Endothelial cell of umbilical vein (primary cell): ENCODE measurements around the gene LSM6. TPM values are rescaled to one million over a fixed set of nuclear protein-coding genes. Genes with fewer than 3 reads are reported as not detected.

Experiments
- BruUV-seq: library from RNA; stranded (reverse); fragments of 400-500 nt; replicated peaks from 2 replicates; lab custom pipeline; 2021; lab: Mats Ljungman, UMichigan
- CTCF ChIA-PET: fragments of 300-600, 350-600 bp; sonication (Branson Sonifier 250); formaldehyde crosslinking; loops from one replicate; lab custom pipeline; 2021; ENCODE audit warnings: antibody characterized with exemption, inconsistent platforms; lab: Charles Lee
- POLR2A ChIA-PET: fragments of 300-600, 350-600 bp; sonication (Branson Sonifier 250); formaldehyde crosslinking; loops from one replicate; lab custom pipeline; 2021; ENCODE audit warnings: antibody characterized with exemption, inconsistent platforms; lab: Charles Lee
- DNase-seq: peaks from one replicate; pipeline ENCODE4 v3.0.0-alpha.2; 2011; ENCODE audit warnings: low read depth, low spot score
- FAIRE-seq: peaks from 2 replicates; lab custom pipeline; 2011; peaks lifted over from hg19 to GRCh38; lab: Jason Lieb, UNC
- H2AFZ ChIP-seq: 2 replicates; pipeline ENCODE4 v1.6.0; 2012; ENCODE audit warnings: low read depth, low read length, control low read depth, inconsistent platforms
- H3K27ac ChIP-seq: 2 replicates; pipeline ENCODE4 v1.5.1; 2011; ENCODE audit warnings: low read depth, mild to moderate bottlenecking, control low read depth, low read length, moderate library complexity; ENCODE audit not compliant: insufficient read depth
- H3K27me3 ChIP-seq, 2 experiments: 2 replicates each; pipeline versions ENCODE4 v1.6.0 to v1.6.1; 2011; ENCODE audit warnings: low read length in 2 of 2, mixed read lengths in 1 of 2; ENCODE audit not compliant: control insufficient read depth in 2 of 2, insufficient read depth in 2 of 2
- H3K36me3 ChIP-seq, 2 experiments: 2 replicates in 1 of 2; 3 replicates in 1 of 2; pipeline ENCODE4 v1.5.1; 2011; ENCODE audit warnings: low read length in 2 of 2, mild to moderate bottlenecking in 1 of 2, moderate library complexity in 1 of 2; ENCODE audit not compliant: control insufficient read depth in 2 of 2, insufficient read depth in 2 of 2; ENCODE audit errors: extremely low read depth in 1 of 2
- H3K4me1 ChIP-seq: 3 replicates; pipeline ENCODE4 v1.5.1; 2011; ENCODE audit warnings: mild to moderate bottlenecking, low read length; ENCODE audit not compliant: control insufficient read depth, insufficient read depth; ENCODE audit errors: extremely low read depth
- H3K4me2 ChIP-seq: 2 replicates; pipeline ENCODE4 v1.6.1; 2011; ENCODE audit warnings: low read length, control low read depth, mixed read lengths; ENCODE audit not compliant: insufficient read depth
- H3K4me3 ChIP-seq, 3 experiments: fragments of 200-600 bp in 1 of 3; sonication (generic), shearing (Covaris generic) in 1 of 3; replicated peaks in 1 of 3; 2 replicates each; pipeline ENCODE4 v1.5.1; 2011 to 2016; ENCODE audit warnings: control low read depth in 3 of 3, low read length in 3 of 3, mild to moderate bottlenecking in 2 of 3, inconsistent platforms in 1 of 3, low read depth in 1 of 3, moderate library complexity in 1 of 3; ENCODE audit not compliant: insufficient read depth in 1 of 3
- H3K79me2 ChIP-seq: 2 replicates; pipeline ENCODE4 v1.6.0; 2012; ENCODE audit warnings: low read length, inconsistent platforms; ENCODE audit not compliant: control insufficient read depth, insufficient read depth
- H3K9ac ChIP-seq: replicated peaks from 2 replicates; pipeline ENCODE3; 2011; ENCODE audit warnings: low read length, control low read depth; ENCODE audit not compliant: insufficient read depth; ENCODE audit errors: extremely low read depth
- H3K9me1 ChIP-seq: replicated peaks from 3 replicates; pipeline ENCODE4 v1.6.0; 2011; ENCODE audit warnings: mild to moderate bottlenecking, low read length; ENCODE audit not compliant: control insufficient read depth, insufficient read depth; ENCODE audit errors: extremely low read depth
- H3K9me3 ChIP-seq: replicated peaks from 2 replicates; pipeline ENCODE4 v1.5.1; 2012; ENCODE audit warnings: low read length, inconsistent platforms; ENCODE audit not compliant: control insufficient read depth, insufficient read depth
- H4K20me1 ChIP-seq: replicated peaks from 2 replicates; pipeline ENCODE3; 2011; ENCODE audit warnings: mild to moderate bottlenecking, low read length; ENCODE audit not compliant: control insufficient read depth, insufficient read depth; ENCODE audit errors: extremely low read depth
- EZH2 ChIP-seq: IDR thresholded peaks from 2 replicates; pipeline ENCODE4 v1.6.1; 2012; ENCODE audit warnings: borderline replicate concordance, low read depth, mild to moderate bottlenecking, moderate library complexity, low read length, inconsistent platforms; ENCODE audit not compliant: severe bottlenecking
- FOS ChIP-seq: IDR thresholded peaks from 2 replicates; pipeline ENCODE4 v1.6.1; 2011; ENCODE audit warnings: mild to moderate bottlenecking, low read length, moderate library complexity, borderline replicate concordance; ENCODE audit not compliant: insufficient read depth
- GATA2 ChIP-seq: IDR thresholded peaks from 2 replicates; pipeline ENCODE4 v1.7.0; 2011; ENCODE audit warnings: low read depth, mild to moderate bottlenecking, moderate library complexity, mixed read lengths, low read length; ENCODE audit not compliant: insufficient read length, insufficient read depth
- JUN ChIP-seq: IDR thresholded peaks from 2 replicates; pipeline ENCODE4 v1.6.1; 2011; ENCODE audit warnings: borderline replicate concordance, low read depth; ENCODE audit not compliant: insufficient read length, insufficient read depth
- MAX ChIP-seq: IDR thresholded peaks from 2 replicates; pipeline ENCODE4 v1.6.1; 2011; ENCODE audit not compliant: insufficient read depth, insufficient read length
- MYC ChIP-seq: IDR thresholded peaks from one replicate; pipeline ENCODE4 v1.6.1; 2011; ENCODE audit warnings: mild to moderate bottlenecking, low read depth, low read length
- POLR2A ChIP-seq: IDR thresholded peaks from 2 replicates; pipeline ENCODE4 v1.6.1; 2012; ENCODE audit warnings: low read depth, mild to moderate bottlenecking, control low read depth, low read length
- POLR2AphosphoS5 ChIP-seq: IDR thresholded peaks from 2 replicates; pipeline ENCODE4 v1.6.1; 2012; ENCODE audit warnings: low read depth, mild to moderate bottlenecking, control low read depth, low read length, moderate library complexity; ENCODE audit not compliant: insufficient read depth
- dilution Hi-C: fragments of 300-500 bp; cut with MboI; formaldehyde crosslinking; loops from one replicate; pipeline ENCODE4 v1.15.0; 2019; ENCODE audit warnings: low sequenced_read_pairs; ENCODE audit not compliant: extremely low pct_ligation_motif_present
- intact Hi-C: fragments of 100-400 bp; cut with micrococcal nuclease; formaldehyde crosslinking; loops from one replicate; pipeline ENCODE4 v1.10.0; 2022
- polyA plus RNA-seq, 4 experiments: library from polyadenylated mRNA; depleted of rRNA in 3 of 4; stranded (reverse) in 3 of 4; unstranded in 1 of 4; fragments of >200 nt; gene quantifications; 2 replicates each; pipeline versions ENCODE4 v1.2.1 to v1.2.3, GENCODE V29; 2011 to 2012; ENCODE audit warnings: missing spikeins in 1 of 4
- total RNA-seq: library from RNA; stranded (reverse); gene quantifications from 2 replicates; pipeline ENCODE4 v1.2.3, GENCODE V29; 2021
- TF ChIP-seq, protein P1 (sequence below), 2 donors: IDR thresholded peaks; 1 replicate in 1 of 2; 2 replicates in 1 of 2; pipeline ENCODE4 v1.5.1; 2011; ENCODE audit warnings: low read length in 2 of 2, mild to moderate bottlenecking in 2 of 2, moderate library complexity in 2 of 2, control low read depth in 1 of 2, inconsistent platforms in 1 of 2, low read depth in 1 of 2; ENCODE audit not compliant: insufficient read depth in 1 of 2; ENCODE audit errors: extremely low read depth in 1 of 2

LSM6 gene
- total and polyA plus RNA-seq, 2 donors (not counting 3 experiments of a cell fraction or from before 2014, with no cell fraction given), result 20.3 to 43.1 TPM

GRCh38 chr4:146207410-146207809 lies 31.9 kb downstream of the LSM6 start:
- BruUV-seq, result no TSS peak
- ChIA-PET CTCF (no interaction called here), POLR2A (no interaction called here)
- Histone ChIP-seq H3K4me2 (no peak overlapping the region), H3K4me1 (no peaks in the 10 kb centered on the region), H3K9ac (no peak overlapping the region), H3K4me3 (no peak overlapping the region), H2AFZ (no peak overlapping the region), H3K9me1 (no peaks in the 10 kb centered on the region), H3K27ac (no peak overlapping the region), H4K20me1 (no peaks in the 10 kb centered on the region), H3K27me3 (peaks cover 0 to 16% of the 10 kb centered on the region in 2 experiments), H3K9me3 (no peaks in the 10 kb centered on the region), H3K36me3 (no peaks in the 10 kb centered on the region), H3K79me2 (no peaks in the 10 kb centered on the region)
- intact Hi-C loops, result no loop called here
- no peak for TF ChIP-seq MAX
- no peak for TF ChIP-seq MYC
- TF ChIP-seq POLR2A, result no peak
- TF ChIP-seq FOS, result no peak
- no peak for TF ChIP-seq GATA2
- no peak for TF ChIP-seq POLR2AphosphoS5
- no peak for TF ChIP-seq JUN
- TF ChIP-seq, protein P1, sequence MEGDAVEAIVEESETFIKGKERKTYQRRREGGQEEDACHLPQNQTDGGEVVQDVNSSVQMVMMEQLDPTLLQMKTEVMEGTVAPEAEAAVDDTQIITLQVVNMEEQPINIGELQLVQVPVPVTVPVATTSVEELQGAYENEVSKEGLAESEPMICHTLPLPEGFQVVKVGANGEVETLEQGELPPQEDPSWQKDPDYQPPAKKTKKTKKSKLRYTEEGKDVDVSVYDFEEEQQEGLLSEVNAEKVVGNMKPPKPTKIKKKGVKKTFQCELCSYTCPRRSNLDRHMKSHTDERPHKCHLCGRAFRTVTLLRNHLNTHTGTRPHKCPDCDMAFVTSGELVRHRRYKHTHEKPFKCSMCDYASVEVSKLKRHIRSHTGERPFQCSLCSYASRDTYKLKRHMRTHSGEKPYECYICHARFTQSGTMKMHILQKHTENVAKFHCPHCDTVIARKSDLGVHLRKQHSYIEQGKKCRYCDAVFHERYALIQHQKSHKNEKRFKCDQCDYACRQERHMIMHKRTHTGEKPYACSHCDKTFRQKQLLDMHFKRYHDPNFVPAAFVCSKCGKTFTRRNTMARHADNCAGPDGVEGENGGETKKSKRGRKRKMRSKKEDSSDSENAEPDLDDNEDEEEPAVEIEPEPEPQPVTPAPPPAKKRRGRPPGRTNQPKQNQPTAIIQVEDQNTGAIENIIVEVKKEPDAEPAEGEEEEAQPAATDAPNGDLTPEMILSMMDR (IDR thresholded peaks at IDR 0.05; ENCODE audit: extremely low read depth in 1 of 2, insufficient read depth in 1 of 2, low read depth in 1 of 2, low read length in 2 of 2), result no peak
- TF ChIP-seq EZH2, result no peak
- dilution Hi-C loops, result no loop called here
- FAIRE-seq, result no peak
- no peak for DNase-seq
